ENCODE data around the gene INPP5A. TPM values are rescaled to one million over a fixed set of nuclear protein-coding genes. Genes with fewer than 3 reads are reported as not detected.

Gene INPP5A
- total RNA-seq, 2 donors from 2014 or later: 11.0 to 14.9 TPM

DNA sequence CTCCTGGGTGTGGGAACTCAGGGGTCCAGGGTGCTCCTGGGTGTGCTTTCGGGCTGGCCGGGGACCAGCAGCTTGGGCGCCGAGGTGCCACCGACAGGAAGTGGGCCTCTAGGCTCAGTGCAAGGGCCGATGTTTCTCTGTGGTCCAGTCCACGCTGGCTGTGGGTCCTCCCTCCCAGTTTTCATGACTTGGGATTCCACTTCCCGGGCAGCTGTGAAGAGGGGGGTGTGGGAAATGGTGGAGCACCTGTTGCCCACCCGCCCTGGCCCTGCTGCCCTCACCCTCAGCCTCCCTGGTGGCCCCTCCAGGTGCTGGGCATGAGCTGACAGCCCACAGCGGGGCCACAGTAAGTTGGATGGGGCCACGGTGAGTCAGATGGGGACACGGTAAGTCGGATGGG, 189.8 kb downstream of the INPP5A start:
- Mint-ChIP-seq H3K4me3 (no peak overlapping the region), H3K9me3 (no peaks in the 10 kb centered on the region), H3K27ac (no peak overlapping the region), H3K36me3 (ENCODE audit: insufficient read depth in 2 of 2) (no peaks in the 10 kb centered on the region), H3K27me3 (ENCODE audit: low read depth) (no peaks in the 10 kb centered on the region), H3K4me1 (ENCODE audit: low read depth) (no peaks in the 10 kb centered on the region)
- DNase-seq: no peak
- no peak for ATAC-seq (replicated peaks in 1 of 2)

GRCh38 chr10:132728321-132728720, 190.7 kb downstream of the INPP5A start:
- Mint-ChIP-seq H3K9me3 (no peaks in the 10 kb centered on the region), H3K4me1 (ENCODE audit: low read depth) (no peaks in the 10 kb centered on the region), H3K27me3 (ENCODE audit: low read depth) (no peaks in the 10 kb centered on the region), H3K36me3 (ENCODE audit: insufficient read depth in 2 of 2) (no peaks in the 10 kb centered on the region), H3K4me3 (no peak overlapping the region), H3K27ac (no peak overlapping the region)
- ATAC-seq (replicated peaks in 1 of 2) (no peak), DNase-seq (no peak)

DNA sequence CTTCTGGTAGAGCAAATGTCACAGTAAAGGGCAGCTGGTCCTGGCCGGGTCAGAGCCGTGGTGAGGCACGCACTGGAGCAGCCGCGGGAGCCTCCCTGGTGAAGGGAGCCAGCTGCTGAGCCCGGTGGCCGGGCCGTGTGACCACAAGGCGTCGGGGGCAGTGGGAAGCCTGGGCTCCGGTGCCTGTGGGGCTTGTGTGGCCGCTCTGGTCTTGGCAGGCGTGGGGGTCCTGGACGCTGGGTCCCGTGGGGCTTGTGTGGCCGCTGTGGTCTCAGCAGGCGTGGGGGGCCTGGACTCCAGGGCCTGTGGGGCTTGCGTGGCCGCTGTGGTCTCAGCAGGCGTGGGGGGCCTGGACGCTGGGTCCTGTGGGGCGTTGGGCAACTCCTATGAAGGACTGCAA, 191.2 kb downstream of the INPP5A start:
- no peaks in the 10 kb centered on the region for H3K36me3 Mint-ChIP-seq (ENCODE audit: insufficient read depth in 2 of 2)
- ATAC-seq (replicated peaks in 1 of 2): no peak
- no peak overlapping the region for H3K27ac Mint-ChIP-seq
- H3K9me3 Mint-ChIP-seq: no peaks in the 10 kb centered on the region
- H3K4me3 Mint-ChIP-seq: no peak overlapping the region
- no peaks in the 10 kb centered on the region for H3K27me3 Mint-ChIP-seq (ENCODE audit: low read depth)
- DNase-seq: no peak
- H3K4me1 Mint-ChIP-seq (ENCODE audit: low read depth): no peaks in the 10 kb centered on the region

DNA sequence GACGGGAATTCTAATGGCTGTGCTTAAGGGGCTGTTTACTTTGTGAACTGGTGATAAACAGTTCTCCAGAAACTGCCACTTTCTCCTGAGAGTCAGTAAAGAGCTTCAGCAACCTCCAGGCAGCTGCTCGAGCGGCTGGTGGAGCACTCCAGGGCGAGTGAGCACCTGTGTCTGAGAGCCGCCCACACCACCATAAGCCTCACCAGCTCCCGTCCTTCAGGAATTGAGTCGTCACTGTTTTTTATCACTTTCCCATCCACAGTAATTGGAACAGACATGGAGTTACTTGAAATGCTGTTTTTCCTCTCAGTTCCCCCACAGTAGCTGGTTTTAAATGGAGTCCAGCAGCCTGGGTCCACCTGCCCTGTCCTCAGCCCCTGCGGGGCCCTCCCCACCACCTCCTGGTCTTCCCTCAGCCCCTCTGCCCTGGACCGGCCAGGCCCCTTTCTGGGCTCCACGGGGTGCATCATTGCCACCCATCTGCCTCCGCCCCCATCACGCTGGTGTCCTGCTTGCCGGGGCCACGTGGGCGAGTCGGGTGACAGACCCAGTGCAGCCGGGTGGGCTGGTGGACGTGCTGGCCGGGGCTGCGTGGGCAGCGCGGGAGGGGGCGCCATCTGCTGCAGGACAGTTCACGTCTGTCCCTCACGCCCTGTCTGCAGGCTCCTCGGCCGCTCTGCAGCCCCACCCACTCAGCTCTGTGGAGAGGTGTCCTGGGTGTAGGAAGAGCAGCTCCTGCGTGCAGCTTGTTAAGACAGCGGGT, 192.4 kb downstream of the INPP5A start:
- Mint-ChIP-seq H3K9me3 (no peaks in the 10 kb centered on the region), H3K36me3 (ENCODE audit: insufficient read depth in 2 of 2) (no peaks in the 10 kb centered on the region), H3K4me1 (ENCODE audit: low read depth) (no peaks in the 10 kb centered on the region), H3K27ac (no peak overlapping the region), H3K27me3 (ENCODE audit: low read depth) (no peaks in the 10 kb centered on the region), H3K4me3 (no peak overlapping the region)
- DNase-seq: no peak
- ATAC-seq (replicated peaks in 1 of 2): no peak

DNA sequence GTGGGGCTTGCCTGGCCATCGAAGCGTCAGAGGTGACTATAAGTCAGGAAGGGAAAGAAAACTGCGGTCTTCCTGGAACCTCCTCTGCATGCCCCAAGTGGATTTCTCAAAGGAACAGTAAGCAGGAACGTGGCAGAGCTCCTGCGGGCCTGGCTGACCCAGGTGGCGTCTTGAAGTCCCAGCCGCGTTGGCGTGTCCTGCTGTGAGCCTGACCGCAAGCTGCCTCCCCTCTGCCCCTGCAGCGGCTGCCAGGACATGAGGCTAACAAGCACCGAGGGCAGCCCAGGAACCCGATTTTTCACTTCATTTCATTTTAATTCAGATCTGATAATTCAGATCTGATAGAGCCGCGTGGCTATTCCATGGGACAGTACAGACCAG, 193.0 kb downstream of the INPP5A start:
- DNase-seq: no peak
- Mint-ChIP-seq H3K27ac (no peak overlapping the region), H3K4me1 (ENCODE audit: low read depth) (no peaks in the 10 kb centered on the region)

DNA sequence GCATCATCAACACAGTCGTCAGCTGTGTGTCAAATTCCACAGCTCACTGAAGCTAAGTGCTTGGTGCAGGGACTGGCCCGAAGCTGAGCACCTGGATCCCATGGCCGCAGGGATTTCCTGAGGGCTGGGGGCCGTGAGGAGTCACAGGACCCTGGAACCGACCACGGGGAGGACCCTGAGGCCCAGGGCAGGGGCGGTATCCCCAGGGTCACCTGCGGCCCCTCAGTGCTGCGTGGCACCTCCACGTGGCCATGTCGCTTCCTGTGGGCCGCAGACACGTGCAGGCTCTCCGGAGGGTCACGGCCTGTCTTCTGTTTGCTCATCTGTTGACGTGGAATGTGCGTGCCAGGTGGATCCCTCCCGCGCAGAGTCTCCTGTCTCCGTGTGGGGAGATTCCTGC, 194.9 kb downstream of the INPP5A start:
- DNase-seq (no peak), ATAC-seq (replicated peaks in 1 of 2) (no peak)
- H3K27ac Mint-ChIP-seq: no peak overlapping the region
- no peaks in the 10 kb centered on the region for H3K36me3 Mint-ChIP-seq (ENCODE audit: insufficient read depth in 2 of 2)
- no peaks in the 10 kb centered on the region for H3K27me3 Mint-ChIP-seq (ENCODE audit: low read depth)
- no peaks in the 10 kb centered on the region for H3K4me1 Mint-ChIP-seq (ENCODE audit: low read depth)
- no peak overlapping the region for H3K4me3 Mint-ChIP-seq
- H3K9me3 Mint-ChIP-seq: no peaks in the 10 kb centered on the region

More for the DNA sequence above, 193.0 kb downstream of the INPP5A start:
- no peak for ATAC-seq (replicated peaks in 1 of 2)
- Mint-ChIP-seq H3K27me3 (ENCODE audit: low read depth) (no peaks in the 10 kb centered on the region), H3K9me3 (no peaks in the 10 kb centered on the region), H3K4me3 (no peak overlapping the region), H3K36me3 (ENCODE audit: insufficient read depth in 2 of 2) (no peaks in the 10 kb centered on the region)

DNA sequence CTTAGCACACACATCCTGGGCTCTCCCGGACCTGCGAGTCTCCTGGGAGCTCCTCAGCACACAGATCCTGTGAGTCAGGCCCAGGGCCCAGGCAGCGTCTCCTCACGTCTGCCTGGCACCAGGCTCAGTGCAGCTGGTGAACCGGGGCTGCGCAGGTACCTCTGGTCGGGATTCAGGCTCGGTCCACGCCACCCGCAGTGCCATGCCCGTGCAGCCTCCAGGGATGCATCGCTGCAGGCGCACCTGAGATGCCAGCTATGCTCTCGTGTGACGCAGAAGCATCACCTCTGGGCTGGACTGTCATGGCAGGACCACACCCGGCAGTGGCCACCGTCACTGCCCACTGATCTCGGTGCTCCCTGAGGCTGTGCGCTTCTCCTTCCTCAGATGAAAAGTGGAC, 196.3 kb downstream of the INPP5A start:
- no peak overlapping the region for H3K27ac Mint-ChIP-seq
- no peaks in the 10 kb centered on the region for H3K9me3 Mint-ChIP-seq
- no peaks in the 10 kb centered on the region for H3K36me3 Mint-ChIP-seq (ENCODE audit: insufficient read depth in 2 of 2)
- H3K4me1 Mint-ChIP-seq (ENCODE audit: low read depth): no peaks in the 10 kb centered on the region
- no peak for ATAC-seq (replicated peaks in 1 of 2)
- no peaks in the 10 kb centered on the region for H3K27me3 Mint-ChIP-seq (ENCODE audit: low read depth)
- H3K4me3 Mint-ChIP-seq: no peak overlapping the region
- no peak for DNase-seq

- DNase-seq (no peak), ATAC-seq (replicated peaks in 1 of 2) (no peak)
- Mint-ChIP-seq H3K9me3 (no peaks in the 10 kb centered on the region), H3K4me3 (no peak overlapping the region), H3K4me1 (ENCODE audit: low read depth) (no peaks in the 10 kb centered on the region), H3K27ac (no peak overlapping the region), H3K36me3 (ENCODE audit: insufficient read depth in 2 of 2) (no peaks in the 10 kb centered on the region), H3K27me3 (ENCODE audit: low read depth) (no peaks in the 10 kb centered on the region)
Observed at GRCh38 chr10:132735341-132735775, 197.8 kb downstream of the INPP5A start.

DNA sequence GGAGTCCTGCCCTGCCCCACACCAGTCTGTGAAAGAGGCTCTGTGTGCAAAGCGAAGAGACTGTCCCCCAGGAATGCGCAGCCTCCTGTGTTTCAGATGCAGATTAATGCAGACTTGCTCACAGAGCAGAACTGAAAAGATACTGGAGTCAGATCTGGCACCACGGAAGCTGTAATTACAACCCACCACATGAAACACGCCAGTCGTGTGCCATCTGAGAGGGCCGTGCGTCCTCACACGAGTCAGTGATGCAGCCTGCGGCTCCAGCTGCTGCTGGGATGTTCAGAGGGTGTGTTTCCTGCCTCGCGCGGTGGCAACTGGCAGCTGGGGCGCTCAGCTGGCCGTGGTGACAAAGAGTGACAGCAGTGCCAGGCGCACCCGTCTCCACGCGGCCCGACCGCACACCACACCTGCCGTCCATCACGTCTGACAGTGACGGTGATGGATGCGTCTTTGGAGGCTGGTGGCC, 198.4 kb downstream of the INPP5A start:
- DNase-seq: no peak
- no peak for ATAC-seq (replicated peaks in 1 of 2)
- Mint-ChIP-seq H3K4me3 (no peak overlapping the region), H3K27me3 (ENCODE audit: low read depth) (no peaks in the 10 kb centered on the region), H3K36me3 (ENCODE audit: insufficient read depth in 2 of 2) (no peaks in the 10 kb centered on the region), H3K9me3 (no peaks in the 10 kb centered on the region), H3K4me1 (ENCODE audit: low read depth) (no peaks in the 10 kb centered on the region), H3K27ac (no peak overlapping the region)

- Mint-ChIP-seq H3K4me3 (no peak overlapping the region), H3K4me1 (ENCODE audit: low read depth) (no peaks in the 10 kb centered on the region), H3K27ac (no peak overlapping the region), H3K9me3 (no peaks in the 10 kb centered on the region), H3K27me3 (ENCODE audit: low read depth) (no peaks in the 10 kb centered on the region), H3K36me3 (ENCODE audit: insufficient read depth in 2 of 2) (no peaks in the 10 kb centered on the region)
- ATAC-seq (replicated peaks in 1 of 2) (no peak), DNase-seq (no peak)
Observed at GRCh38 chr10:132737390-132738048, 199.9 kb downstream of the INPP5A start.

- H3K9me3 Mint-ChIP-seq: no peaks in the 10 kb centered on the region
- no peak overlapping the region for H3K27ac Mint-ChIP-seq
- DNase-seq (no peak), ATAC-seq (replicated peaks in 1 of 2) (no peak)
- no peaks in the 10 kb centered on the region for H3K27me3 Mint-ChIP-seq (ENCODE audit: low read depth)
- no peaks in the 10 kb centered on the region for H3K4me1 Mint-ChIP-seq (ENCODE audit: low read depth)
- H3K36me3 Mint-ChIP-seq (ENCODE audit: insufficient read depth in 2 of 2): no peaks in the 10 kb centered on the region
- H3K4me3 Mint-ChIP-seq: no peak overlapping the region
Observed at GRCh38 chr10:132738454-132739224, 201.1 kb downstream of the INPP5A start.

DNA sequence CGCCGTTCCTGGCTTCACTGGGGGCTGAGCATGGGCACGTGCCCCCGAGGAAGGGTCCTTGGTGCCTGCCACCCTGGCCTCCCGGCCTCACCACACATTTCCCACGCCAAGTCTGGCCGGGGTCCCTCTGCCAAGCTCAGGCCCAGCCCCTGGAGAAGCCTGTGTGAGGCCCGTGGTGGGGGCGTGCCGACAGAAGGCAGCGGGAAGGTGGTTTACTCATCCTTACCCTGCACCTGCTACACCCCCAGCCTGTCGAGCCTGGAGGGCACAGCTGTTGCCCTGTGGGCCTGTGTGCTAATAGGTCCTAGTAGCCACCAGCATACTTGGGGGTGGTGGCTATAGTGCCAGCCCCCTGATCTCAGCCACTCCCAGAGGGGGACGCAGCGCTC, 201.6 kb downstream of the INPP5A start:
- Mint-ChIP-seq H3K9me3 (no peaks in the 10 kb centered on the region), H3K4me3 (no peak overlapping the region), H3K36me3 (ENCODE audit: insufficient read depth in 2 of 2) (no peaks in the 10 kb centered on the region), H3K27me3 (ENCODE audit: low read depth) (no peaks in the 10 kb centered on the region), H3K27ac (no peak overlapping the region), H3K4me1 (ENCODE audit: low read depth) (no peaks in the 10 kb centered on the region)
- no peak for ATAC-seq (replicated peaks in 1 of 2)
- no peak for DNase-seq

DNA sequence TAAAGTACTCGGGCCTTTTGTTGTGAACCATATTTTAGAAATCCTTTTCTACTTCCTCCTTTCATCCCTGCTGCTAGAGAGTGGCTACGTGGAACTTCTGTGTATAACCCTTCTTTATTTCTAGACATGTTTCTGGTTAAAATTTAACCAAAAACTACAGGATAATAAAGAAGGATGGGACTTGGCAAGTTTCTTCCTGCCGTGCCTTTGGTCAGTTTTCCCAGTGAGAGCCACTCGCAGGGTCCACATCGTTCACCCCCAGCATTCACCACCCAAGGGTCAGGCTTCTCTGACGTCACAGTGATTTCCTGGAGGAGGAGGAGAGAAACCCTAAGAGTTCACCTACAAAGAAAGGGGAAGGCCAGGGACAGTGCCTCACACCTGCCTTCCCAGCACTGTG, 203.0 kb downstream of the INPP5A start:
- Mint-ChIP-seq H3K27ac (no peak overlapping the region), H3K4me3 (no peak overlapping the region), H3K4me1 (ENCODE audit: low read depth) (no peaks in the 10 kb centered on the region), H3K9me3 (no peaks in the 10 kb centered on the region), H3K36me3 (ENCODE audit: insufficient read depth in 2 of 2) (no peaks in the 10 kb centered on the region), H3K27me3 (ENCODE audit: low read depth) (no peaks in the 10 kb centered on the region)
- ATAC-seq (replicated peaks in 1 of 2) (no peak), DNase-seq (no peak)
